Nucleus accumbens (tissue), 56 donors: ENCODE results near the gene CCND1.

Experiments
- DNase-seq, 56 donors: peaks; one replicate each; lab custom pipeline; 2025; lab: John Stamatoyannopoulos, UW

Gene CCND1

GRCh38 chr11:69663326-69663725, 22.4 kb downstream of the CCND1 start:
- no peak for DNase-seq

DNA sequence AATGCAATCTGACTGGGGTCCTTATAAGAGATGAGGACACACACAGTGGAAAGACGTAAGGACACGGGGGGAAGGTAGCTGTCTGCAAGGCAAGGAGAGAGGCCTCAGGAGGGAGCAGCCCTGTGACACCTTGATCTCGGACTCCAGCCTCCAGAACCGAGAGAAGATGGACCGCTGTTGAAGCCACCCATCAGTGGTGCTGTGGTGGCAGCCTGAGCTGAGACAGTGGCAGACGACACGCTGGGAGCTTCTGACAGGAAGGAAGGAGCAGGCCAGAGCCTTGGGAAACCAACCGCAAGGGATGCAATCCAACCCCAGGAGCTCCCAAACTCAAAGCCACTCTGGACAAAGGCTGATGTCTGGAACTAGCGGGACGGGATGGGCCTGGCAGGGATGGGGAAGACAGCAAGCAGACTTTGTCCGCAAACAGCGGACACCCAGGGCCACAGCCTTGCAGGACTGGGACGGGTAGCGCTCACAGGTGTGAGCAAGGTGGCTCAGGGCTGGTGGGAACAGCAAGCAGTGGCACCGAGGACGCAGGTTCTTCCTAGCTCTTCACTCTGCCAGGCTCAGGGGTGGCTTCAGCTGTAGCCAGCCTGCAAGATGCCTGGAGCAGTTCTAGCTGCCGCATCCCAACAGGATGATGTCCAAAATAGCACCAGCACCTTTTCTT, 23.3 kb downstream of the CCND1 start:
- DNase-seq, result no peak

GRCh38 chr11:69664901-69665300, 23.9 kb downstream of the CCND1 start:
- no peak for DNase-seq

DNA sequence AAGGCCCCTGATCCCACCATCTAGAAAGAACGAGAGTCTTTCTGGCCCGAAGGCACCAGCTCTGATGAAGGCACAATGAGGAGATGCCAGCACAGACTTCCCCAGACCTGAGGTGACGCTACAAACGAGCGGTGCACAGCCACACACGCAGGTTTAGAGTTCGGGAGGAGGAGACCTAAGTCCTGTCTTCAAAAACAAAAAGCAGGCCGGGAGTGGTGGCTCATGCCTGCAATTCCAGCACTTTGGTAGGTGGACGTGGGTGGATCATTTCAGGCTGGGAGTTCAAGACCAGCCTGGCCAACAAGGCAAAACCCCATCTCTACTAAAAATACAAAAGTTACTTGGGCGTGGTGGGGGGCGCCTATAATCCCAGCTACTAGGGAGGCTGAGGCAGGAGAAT, 24.7 kb downstream of the CCND1 start:
- no peak for DNase-seq

DNA sequence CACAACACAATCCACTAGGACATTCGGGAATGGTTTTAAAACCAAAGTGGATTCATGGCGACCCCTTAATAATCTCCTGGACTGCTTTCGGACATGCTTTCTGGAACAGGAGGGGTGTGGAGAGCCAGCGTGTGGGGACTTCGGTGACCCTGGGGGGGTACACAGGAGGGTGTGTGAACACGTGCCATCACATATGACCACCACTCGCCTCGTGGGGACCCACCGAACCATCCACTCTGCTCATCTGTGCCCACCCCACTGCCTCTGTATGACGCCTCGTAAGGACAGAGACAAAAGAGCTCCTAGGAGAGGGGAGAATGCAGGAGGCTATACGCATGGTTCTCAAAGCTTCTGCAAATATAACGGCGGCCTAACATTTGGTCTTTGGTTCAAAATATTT, 25.3 kb downstream of the CCND1 start:
- DNase-seq, result no peak

- no peak for DNase-seq
Observed at GRCh38 chr11:69666752-69667536, 26.0 kb downstream of the CCND1 start.

DNA sequence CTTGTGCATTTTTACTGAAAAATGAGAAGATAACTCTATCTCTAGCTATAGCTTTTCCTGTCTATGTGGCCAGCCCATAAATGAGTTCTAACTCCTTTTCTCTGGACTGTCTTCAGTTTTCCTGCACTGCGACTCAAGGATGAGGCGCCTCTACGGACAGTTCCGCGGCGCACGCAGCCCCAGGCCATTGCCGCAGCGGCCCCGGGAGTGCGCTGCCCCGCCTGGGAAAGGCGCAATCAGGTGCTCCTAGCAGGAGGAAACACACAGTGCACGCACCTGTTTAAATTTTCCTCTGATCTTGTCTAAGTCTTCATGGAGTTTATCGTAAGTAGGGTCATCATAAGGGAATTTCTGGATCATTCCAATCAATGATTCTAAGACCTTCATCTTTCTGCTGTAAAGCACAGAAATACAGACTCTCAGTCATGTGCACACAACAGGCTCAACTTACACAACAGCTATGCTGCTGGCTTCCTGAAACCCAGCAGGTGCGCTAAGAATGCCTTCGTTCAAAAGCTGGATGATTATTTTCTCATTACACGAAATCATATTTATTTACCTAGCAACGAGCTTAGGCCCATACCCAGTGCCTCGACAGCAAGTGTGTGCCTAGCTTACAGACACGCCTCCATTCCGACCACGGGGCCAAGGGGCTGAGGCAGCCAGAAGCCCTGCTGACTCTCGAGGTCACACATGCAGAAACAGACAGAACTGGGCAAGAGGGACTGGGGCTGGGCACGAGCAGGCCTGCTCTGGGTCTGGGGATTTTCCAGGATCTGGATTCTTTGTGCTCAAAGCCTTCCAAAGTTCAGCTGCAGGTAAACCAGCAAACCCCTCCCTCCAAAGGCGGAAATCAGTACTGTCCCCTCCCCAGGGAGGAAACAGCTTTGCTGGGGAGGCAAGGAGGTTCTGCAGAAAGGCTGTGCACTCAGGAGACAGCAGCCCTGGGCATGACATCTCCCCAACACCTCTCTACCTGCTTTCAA, 27.0 kb downstream of the CCND1 start:
- DNase-seq, result no peak

GRCh38 chr11:69669486-69669885, 28.5 kb downstream of the CCND1 start:
- DNase-seq, result no peak

GRCh38 chr11:69670158-69670845, 29.3 kb downstream of the CCND1 start:
- peak in 55 of 56 donors; percentile 17 to 89 (median 73) for DNase-seq

DNA sequence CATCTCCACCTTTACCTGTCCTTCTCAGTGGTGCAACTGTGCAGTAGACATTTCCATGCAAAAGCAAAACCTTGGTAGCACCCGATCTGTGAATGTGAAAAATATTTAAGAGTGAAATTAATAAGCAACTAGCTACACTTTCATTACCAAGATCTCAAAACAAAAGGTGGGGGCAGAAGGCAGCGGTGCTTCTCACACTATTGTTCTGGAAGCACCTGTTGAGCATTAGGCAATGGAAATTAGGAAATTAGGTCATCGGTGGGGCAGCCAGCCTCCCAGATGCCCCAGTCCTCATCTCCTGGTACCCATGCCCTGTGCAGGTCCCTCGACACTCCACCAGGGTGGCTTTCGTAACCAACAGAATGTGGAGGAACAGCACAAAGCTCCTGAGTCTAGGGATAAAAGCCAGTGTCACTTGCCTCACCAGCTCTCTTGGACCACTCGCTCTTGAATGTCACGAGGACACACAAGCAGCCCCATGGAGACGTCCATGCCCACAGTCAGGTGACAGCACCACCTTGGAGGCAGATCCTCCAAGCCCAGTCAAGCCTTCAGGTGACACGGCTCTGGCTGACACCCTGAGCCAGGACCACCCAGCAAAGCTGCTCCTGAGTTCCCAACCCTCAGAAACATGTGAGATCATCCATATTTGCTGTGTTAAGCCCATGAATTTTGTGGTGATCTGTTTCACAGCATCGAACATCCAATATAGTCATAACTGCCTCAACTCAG, 30.9 kb downstream of the CCND1 start:
- no peak for DNase-seq

GRCh38 chr11:69674267-69674885, 33.4 kb downstream of the CCND1 start:
- DNase-seq, result peak in 2 of 56 donors; percentile 15 to 31

DNA sequence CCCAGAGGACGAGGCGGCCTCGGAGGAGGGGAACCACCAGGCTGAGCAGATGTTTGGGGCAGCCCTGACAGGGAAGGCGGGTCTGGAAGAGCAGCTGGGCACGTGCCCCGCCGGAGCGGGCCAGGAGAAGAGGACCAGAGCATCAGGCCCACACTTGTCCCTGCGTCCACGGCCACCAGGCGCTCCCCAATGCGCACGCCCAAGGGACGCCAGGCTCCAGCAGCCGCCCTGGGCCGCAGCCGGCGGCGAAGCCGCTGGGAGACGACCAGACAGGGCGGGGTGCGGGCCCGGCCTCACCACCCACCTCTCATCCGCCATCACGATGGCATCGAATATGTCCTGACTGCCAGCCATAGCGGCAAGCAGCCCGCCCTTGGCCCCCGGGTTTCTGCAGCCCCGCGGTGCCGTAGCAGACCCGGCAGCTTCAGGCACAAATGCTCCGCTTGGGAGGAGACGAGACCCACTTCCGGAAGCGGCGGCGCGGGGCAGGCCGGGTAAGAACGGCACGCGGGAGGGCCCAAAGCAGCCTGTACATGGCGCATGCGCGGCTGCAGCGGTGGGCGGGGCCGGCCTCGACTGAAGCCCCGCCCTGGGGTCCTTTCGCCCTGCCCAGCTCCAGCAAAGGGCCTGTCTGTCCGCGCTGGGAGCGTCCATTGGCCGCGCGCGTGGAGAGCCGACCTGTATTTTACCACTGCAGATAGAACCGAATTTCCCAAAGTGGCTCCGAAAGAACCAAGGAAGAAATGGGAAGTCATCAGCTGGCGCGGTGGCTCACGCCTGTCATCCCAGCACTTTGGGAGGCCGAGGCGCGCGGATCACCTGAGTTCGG, 34.1 kb downstream of the CCND1 start, which contains the start of gene LTO1:
Gene LTO1, minus strand, starts transcription at position 468 of the 829 bp plus-strand sequence. Its CDS starts 114 bp downstream, at position 354.
- DNase-seq, result peak; percentile 50 to 97 (median 91)

DNA sequence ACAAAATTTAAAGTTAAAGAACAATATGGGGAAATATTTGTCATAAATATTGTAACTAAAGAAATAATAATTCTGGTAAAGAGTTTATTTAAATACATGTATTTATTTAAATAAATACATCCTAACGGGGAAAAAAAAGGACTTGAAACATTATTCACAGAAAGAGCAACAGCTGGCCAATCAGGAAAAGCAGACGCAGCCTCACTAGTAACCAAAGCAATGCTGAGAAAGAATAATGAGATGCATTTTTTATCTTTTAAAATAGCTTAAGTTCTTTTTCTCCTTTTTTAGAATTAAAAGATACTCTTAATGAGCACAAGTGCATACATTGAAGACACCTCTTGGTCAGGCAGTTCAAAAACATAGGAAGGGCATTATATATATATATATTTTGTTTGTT, 36.8 kb downstream of the CCND1 start:
- no peak for DNase-seq

- no peak for DNase-seq
Observed at GRCh38 chr11:69680688-69681087, 39.7 kb downstream of the CCND1 start.

DNA sequence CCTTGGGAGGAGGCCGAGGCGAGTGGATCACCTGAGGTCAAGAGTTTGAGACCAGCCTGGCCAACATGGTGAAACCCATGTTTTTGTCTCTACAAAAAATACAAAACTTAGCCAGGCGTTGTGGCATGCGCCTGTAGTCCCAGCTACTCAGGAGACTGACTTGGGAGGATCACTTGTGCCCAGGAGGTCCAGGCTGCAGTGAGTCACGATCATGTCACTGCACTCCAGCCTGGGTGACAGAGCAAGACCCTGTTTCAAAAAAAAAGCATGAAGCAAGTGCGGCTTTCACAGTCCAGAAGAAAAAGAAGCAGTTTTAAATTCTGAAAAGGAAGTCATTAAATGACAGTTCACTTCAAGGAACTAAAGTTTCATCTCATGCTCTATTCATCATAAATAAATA, 41.3 kb downstream of the CCND1 start:
- DNase-seq, result no peak

DNA sequence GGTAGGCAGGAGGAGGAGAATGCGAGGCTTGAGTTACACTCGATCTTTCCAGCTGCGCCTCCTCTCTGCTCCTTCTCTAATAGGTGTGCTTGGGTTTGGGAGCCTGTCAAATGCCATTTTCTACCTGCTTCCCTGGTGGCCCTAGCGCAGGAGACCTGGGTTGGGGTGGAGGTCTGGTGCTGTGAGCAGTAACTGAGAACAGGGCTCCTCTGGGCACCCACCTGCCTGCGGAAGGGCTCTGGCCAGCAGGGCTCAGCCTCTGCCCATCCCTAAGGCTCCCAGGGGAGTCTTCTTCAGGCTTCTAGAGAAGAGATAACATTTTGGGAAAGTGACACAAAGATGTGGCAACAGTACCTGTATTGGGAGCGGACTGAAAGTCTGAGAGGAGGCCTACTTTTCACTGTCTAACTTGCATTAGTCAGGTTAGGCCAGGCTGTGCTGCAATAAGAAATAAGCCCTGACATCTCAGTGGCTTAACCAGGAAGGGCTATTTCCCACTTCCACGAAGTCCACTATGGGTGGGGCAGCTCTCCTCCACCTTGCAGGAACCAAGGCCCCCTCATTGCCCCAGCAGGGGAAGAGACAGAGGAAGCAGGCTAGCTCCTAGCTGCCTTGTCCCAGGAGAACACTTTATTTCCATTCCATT, 41.8 kb downstream of the CCND1 start:
- DNase-seq, result no peak

DNA sequence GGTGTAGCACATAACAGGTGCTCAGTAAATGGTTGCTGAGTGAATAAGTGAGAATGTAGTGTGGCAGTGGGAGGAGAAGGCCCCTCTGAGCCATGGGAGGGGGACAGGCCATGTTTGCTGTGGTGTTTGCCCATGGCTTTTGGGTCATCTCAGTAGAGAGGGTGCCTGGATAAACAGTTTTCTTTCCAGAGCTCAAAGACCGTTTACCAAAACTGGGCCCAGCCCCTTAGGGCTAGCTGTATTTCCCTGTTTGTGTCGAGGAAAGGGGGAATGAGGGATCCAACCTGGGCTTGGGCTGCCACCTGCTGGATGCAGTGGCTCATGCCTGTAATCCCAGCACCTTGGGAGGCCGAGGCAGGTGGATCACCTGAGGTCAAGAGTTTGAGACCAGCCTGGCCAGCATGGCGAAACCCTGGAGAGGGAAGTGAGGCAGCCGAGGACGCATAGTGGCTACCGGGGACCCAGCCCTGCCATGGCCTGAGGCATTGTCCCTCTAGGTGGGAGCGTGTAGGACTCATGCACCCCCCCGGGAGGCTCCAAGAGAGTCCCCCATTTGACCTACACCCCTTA, 42.9 kb downstream of the CCND1 start:
- DNase-seq, result no peak
